Astrocyte (in vitro differentiated cells and primary cell): ENCODE data around the gene NAA15. TPM values are rescaled to one million over a fixed set of nuclear protein-coding genes. Genes with fewer than 3 reads are reported as not detected.

Experiments
- DNase-seq: peaks from one replicate; pipeline ENCODE4 v3.0.0-alpha.2; 2010; ENCODE audit warnings: low read depth
- FAIRE-seq: peaks from 2 replicates; lab custom pipeline; 2011; peaks lifted over from hg19 to GRCh38; lab: Jason Lieb, UNC
- H2AFZ ChIP-seq: 2 replicates; pipeline ENCODE4 v1.6.0; 2012; ENCODE audit warnings: low read depth, low read length, inconsistent platforms
- H3K27ac ChIP-seq: 2 replicates; pipeline ENCODE4 v1.5.1; 2011; ENCODE audit warnings: low read depth, low read length, inconsistent platforms
- H3K27me3 ChIP-seq: 2 replicates; pipeline ENCODE4 v1.6.0; 2011; ENCODE audit warnings: low read length, inconsistent platforms; ENCODE audit not compliant: insufficient read depth
- H3K36me3 ChIP-seq: 2 replicates; pipeline ENCODE4 v1.5.1; 2011; ENCODE audit warnings: low read length, inconsistent platforms; ENCODE audit not compliant: insufficient read depth
- H3K4me1 ChIP-seq: 2 replicates; pipeline ENCODE4 v1.5.1; 2011; ENCODE audit warnings: low read length, inconsistent platforms; ENCODE audit not compliant: insufficient read depth
- H3K4me2 ChIP-seq: 2 replicates; pipeline ENCODE4 v1.6.0; 2012; ENCODE audit warnings: low read length, inconsistent platforms
- H3K4me3 ChIP-seq: 2 replicates; pipeline ENCODE4 v1.5.1; 2011; ENCODE audit warnings: low read depth, mild to moderate bottlenecking, low read length, inconsistent platforms; ENCODE audit not compliant: insufficient read depth
- H3K79me2 ChIP-seq: 2 replicates; pipeline ENCODE4 v1.6.0; 2012; ENCODE audit warnings: mild to moderate bottlenecking, low read length, inconsistent platforms; ENCODE audit not compliant: insufficient read depth
- H3K9ac ChIP-seq: 2 replicates; pipeline ENCODE4 v1.6.0; 2012; ENCODE audit warnings: mild to moderate bottlenecking, low read length, inconsistent platforms
- H3K9me3 ChIP-seq: 2 replicates; pipeline ENCODE4 v1.5.1; 2012; ENCODE audit warnings: low read depth, mild to moderate bottlenecking, low read length, inconsistent platforms; ENCODE audit not compliant: insufficient read depth
- H4K20me1 ChIP-seq: 2 replicates; pipeline ENCODE4 v1.6.0; 2012; ENCODE audit warnings: low read length, inconsistent platforms; ENCODE audit not compliant: insufficient read depth
- H3K27ac Mint-ChIP-seq: one replicate; pipeline ENCODE4 v1.8.0; 2021; ENCODE audit warnings: mild to moderate bottlenecking, mixed read lengths; ENCODE audit not compliant: unreplicated experiment
- H3K27me3 Mint-ChIP-seq: one replicate; pipeline ENCODE4 v1.8.0; 2021; ENCODE audit warnings: low read depth, mixed read lengths; ENCODE audit not compliant: unreplicated experiment
- H3K36me3 Mint-ChIP-seq: one replicate; pipeline ENCODE4 v1.8.0; 2021; ENCODE audit warnings: low read depth, mixed read lengths; ENCODE audit not compliant: unreplicated experiment
- H3K4me1 Mint-ChIP-seq: one replicate; pipeline ENCODE4 v1.8.0; 2021; ENCODE audit warnings: low read depth, mixed read lengths; ENCODE audit not compliant: unreplicated experiment
- H3K4me3 Mint-ChIP-seq: one replicate; pipeline ENCODE4 v1.8.0; 2021; ENCODE audit warnings: mild to moderate bottlenecking, moderate library complexity, mixed read lengths; ENCODE audit not compliant: unreplicated experiment
- H3K9me3 Mint-ChIP-seq: one replicate; pipeline ENCODE4 v1.8.0; 2021; ENCODE audit warnings: mild to moderate bottlenecking, mixed read lengths; ENCODE audit not compliant: unreplicated experiment
- EZH2 ChIP-seq: IDR thresholded peaks from 2 replicates; pipeline ENCODE4 v1.6.1; 2012; ENCODE audit warnings: mild to moderate bottlenecking, low read length, inconsistent platforms; ENCODE audit not compliant: insufficient read depth
- total RNA-seq: library from RNA; stranded (reverse); gene quantifications from 2 replicates; pipeline ENCODE4 v1.2.1, GENCODE V29; 2021
- TF ChIP-seq, protein P1 (sequence below): IDR thresholded peaks from 2 replicates; pipeline ENCODE4 v1.5.1; 2011; ENCODE audit warnings: low read depth, mild to moderate bottlenecking, inconsistent platforms, low read length, moderate library complexity; ENCODE audit not compliant: insufficient read depth

Gene NAA15
- total RNA-seq, 1 donor from 2014 or later = 64.5 TPM

DNA sequence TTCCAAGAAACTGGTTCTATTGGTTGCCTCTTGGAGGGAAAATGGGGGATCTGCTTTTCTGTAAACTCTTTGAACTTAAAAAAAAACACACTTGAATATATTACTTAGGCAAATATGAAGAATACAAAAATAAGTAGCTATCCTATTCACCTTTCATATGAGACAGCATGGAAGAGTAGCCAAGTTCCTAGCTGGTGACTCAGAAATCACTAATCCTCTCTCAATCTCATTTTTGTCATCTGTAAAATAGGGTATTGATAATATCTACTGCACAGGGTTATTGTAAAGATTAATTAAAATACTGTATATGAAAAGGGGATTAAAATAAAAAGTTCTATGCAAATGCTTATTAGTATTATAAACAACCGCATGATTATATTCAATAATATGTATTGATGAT lies 34.0 kb upstream of the NAA15 start:
- no peaks in the 10 kb centered on the region for H3K79me2 ChIP-seq
- H3K4me3 Mint-ChIP-seq = no peak overlapping the region
- FAIRE-seq = no peak
- no peaks in the 10 kb centered on the region for H3K9me3 Mint-ChIP-seq
- no peaks in the 10 kb centered on the region for H3K27me3 Mint-ChIP-seq
- no peak overlapping the region for H3K27ac Mint-ChIP-seq
- H4K20me1 ChIP-seq = no peaks in the 10 kb centered on the region
- peaks cover 11% of the 10 kb centered on the region for H3K4me1 ChIP-seq
- peak; percentile 6 for DNase-seq
- no peak for TF ChIP-seq EZH2
- TF ChIP-seq, protein P1, sequence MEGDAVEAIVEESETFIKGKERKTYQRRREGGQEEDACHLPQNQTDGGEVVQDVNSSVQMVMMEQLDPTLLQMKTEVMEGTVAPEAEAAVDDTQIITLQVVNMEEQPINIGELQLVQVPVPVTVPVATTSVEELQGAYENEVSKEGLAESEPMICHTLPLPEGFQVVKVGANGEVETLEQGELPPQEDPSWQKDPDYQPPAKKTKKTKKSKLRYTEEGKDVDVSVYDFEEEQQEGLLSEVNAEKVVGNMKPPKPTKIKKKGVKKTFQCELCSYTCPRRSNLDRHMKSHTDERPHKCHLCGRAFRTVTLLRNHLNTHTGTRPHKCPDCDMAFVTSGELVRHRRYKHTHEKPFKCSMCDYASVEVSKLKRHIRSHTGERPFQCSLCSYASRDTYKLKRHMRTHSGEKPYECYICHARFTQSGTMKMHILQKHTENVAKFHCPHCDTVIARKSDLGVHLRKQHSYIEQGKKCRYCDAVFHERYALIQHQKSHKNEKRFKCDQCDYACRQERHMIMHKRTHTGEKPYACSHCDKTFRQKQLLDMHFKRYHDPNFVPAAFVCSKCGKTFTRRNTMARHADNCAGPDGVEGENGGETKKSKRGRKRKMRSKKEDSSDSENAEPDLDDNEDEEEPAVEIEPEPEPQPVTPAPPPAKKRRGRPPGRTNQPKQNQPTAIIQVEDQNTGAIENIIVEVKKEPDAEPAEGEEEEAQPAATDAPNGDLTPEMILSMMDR = no peak
- H3K27ac ChIP-seq = no peak overlapping the region
- no peak overlapping the region for H3K4me3 ChIP-seq
- peak overlapping the region; percentile 85 for H3K4me2 ChIP-seq
- no peaks in the 10 kb centered on the region for H3K27me3 ChIP-seq
- H2AFZ ChIP-seq = no peak overlapping the region
- peaks cover 23% of the 10 kb centered on the region for H3K4me1 Mint-ChIP-seq
- H3K9me3 ChIP-seq = no peaks in the 10 kb centered on the region
- H3K36me3 Mint-ChIP-seq = no peaks in the 10 kb centered on the region
- no peaks in the 10 kb centered on the region for H3K36me3 ChIP-seq
- H3K9ac ChIP-seq = no peak overlapping the region

DNA sequence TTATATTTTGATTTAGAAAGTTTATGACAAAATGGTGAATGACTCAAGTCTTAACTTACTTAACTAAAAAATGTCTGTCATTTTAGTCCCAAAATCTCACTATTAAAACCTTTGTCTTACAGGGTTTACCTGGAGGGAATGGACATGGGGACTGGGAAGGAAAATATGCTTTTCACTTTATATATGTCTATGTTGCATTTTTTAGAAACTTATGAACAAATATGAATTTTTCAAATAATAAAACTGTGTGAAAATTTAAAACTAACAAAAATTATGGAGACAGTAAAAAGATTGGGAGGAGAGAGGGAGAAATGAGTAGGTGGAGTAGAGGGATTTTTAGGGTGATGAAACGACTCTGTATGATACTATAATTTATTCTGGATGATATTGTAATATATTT lies 27.5 kb upstream of the NAA15 start:
- Mint-ChIP-seq H3K4me1 (no peaks in the 10 kb centered on the region), H3K4me3 (no peak overlapping the region), H3K36me3 (no peaks in the 10 kb centered on the region), H3K9me3 (no peaks in the 10 kb centered on the region), H3K27me3 (peaks cover 18% of the 10 kb centered on the region), H3K27ac (no peak overlapping the region)
- DNase-seq (no peak), FAIRE-seq (no peak)
- TF ChIP-seq, protein P1 = no peak
- TF ChIP-seq EZH2 = no peak
- Histone ChIP-seq H3K4me1 (peaks cover 4% of the 10 kb centered on the region), H3K4me3 (no peak overlapping the region), H2AFZ (no peak overlapping the region), H3K9me3 (no peaks in the 10 kb centered on the region), H3K36me3 (no peaks in the 10 kb centered on the region), H3K4me2 (no peak overlapping the region), H3K27ac (no peak overlapping the region), H4K20me1 (no peaks in the 10 kb centered on the region), H3K79me2 (no peaks in the 10 kb centered on the region), H3K9ac (no peak overlapping the region), H3K27me3 (no peaks in the 10 kb centered on the region)

DNA sequence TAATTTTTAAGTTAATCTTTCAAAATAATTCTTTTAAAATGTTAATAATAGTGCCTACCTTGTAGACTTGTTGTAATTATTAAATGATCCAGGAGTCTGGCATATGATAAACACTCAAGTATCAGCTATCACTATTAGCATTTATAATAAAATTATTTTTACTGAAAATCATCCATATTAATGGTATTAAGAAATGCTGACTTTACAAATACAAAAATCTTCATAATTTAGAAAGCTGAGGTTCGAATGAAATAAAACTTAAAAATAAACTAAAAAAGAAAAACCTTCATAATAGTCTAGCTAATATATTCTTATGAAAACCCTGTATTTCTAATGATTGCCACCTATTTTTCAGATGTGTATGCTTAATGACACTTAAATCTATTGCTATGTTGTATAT lies 26.5 kb upstream of the NAA15 start:
- Histone ChIP-seq H3K4me2 (no peak overlapping the region), H3K36me3 (no peaks in the 10 kb centered on the region), H3K27ac (no peak overlapping the region), H3K4me3 (no peak overlapping the region), H3K79me2 (no peaks in the 10 kb centered on the region), H4K20me1 (no peaks in the 10 kb centered on the region), H3K27me3 (no peaks in the 10 kb centered on the region), H3K9me3 (no peaks in the 10 kb centered on the region), H3K9ac (no peak overlapping the region), H2AFZ (no peak overlapping the region), H3K4me1 (peaks cover 9% of the 10 kb centered on the region)
- no peak overlapping the region for H3K27ac Mint-ChIP-seq
- H3K9me3 Mint-ChIP-seq = no peaks in the 10 kb centered on the region
- no peaks in the 10 kb centered on the region for H3K36me3 Mint-ChIP-seq
- no peak overlapping the region for H3K4me3 Mint-ChIP-seq
- DNase-seq = no peak
- H3K4me1 Mint-ChIP-seq = no peaks in the 10 kb centered on the region
- H3K27me3 Mint-ChIP-seq = peaks cover 27% of the 10 kb centered on the region
- no peak for FAIRE-seq
- TF ChIP-seq EZH2 = no peak
- TF ChIP-seq, protein P1 = no peak
